MG63 (cell line): ENCODE results near the gene RP9. TPM values are rescaled to one million over a fixed set of nuclear protein-coding genes. Genes with fewer than 3 reads are reported as not detected.

Experiments used
- DNase-seq: peaks from one replicate; pipeline ENCODE4 v3.0.0-alpha.2; 2020
- H3K27me3 ChIP-seq: fragments of 250-450 bp; sonication (Bioruptor Pico); 2 replicates; pipeline ENCODE4 v1.5.1; 2020; ENCODE audit warnings: mild to moderate bottlenecking, moderate library complexity
- H3K36me3 ChIP-seq: fragments of 250-450 bp; sonication (Bioruptor Pico); 2 replicates; pipeline ENCODE4 v1.5.1; 2020; ENCODE audit warnings: mild to moderate bottlenecking, moderate library complexity
- H3K4me3 ChIP-seq: fragments of 250-450 bp; sonication (Bioruptor Pico); 2 replicates; pipeline ENCODE4 v1.5.1; 2020; ENCODE audit warnings: mild to moderate bottlenecking, moderate library complexity
- H3K9me3 ChIP-seq: fragments of 250-450 bp; sonication (Bioruptor Pico); 2 replicates; pipeline ENCODE4 v1.5.1; 2020; ENCODE audit warnings: mild to moderate bottlenecking, moderate library complexity
- total RNA-seq: library from RNA; depleted of rRNA; stranded (reverse); fragments of >200 nt; shearing (Covaris generic); gene quantifications from 2 replicates; pipeline ENCODE4 v1.2.3, GENCODE V29; 2014; ENCODE audit warnings: low replicate concordance; rRNA removed

The RP9 gene
- total RNA-seq, 1 experiment from 2014 or later: 23.3 TPM

GRCh38 chr7:33050535-33051318 lies 58.5 kb downstream of the RP9 start:
- H3K4me3 ChIP-seq: no peak overlapping the region
- no peaks in the 10 kb centered on the region for H3K27me3 ChIP-seq
- H3K36me3 ChIP-seq: 0 out of 2 replicates have a peak, but pooled peaks cover 3% of the 10 kb centered on the region
- no peaks in the 10 kb centered on the region for H3K9me3 ChIP-seq
- DNase-seq: no peak

GRCh38 chr7:33048704-33049103 lies 60.5 kb downstream of the RP9 start:
- no peak overlapping the region for H3K4me3 ChIP-seq
- DNase-seq: no peak
- H3K36me3 ChIP-seq: no peaks in the 10 kb centered on the region
- H3K27me3 ChIP-seq: no peaks in the 10 kb centered on the region
- H3K9me3 ChIP-seq: no peaks in the 10 kb centered on the region

- Histone ChIP-seq H3K36me3 (no peaks in the 10 kb centered on the region), H3K9me3 (no peaks in the 10 kb centered on the region), H3K27me3 (no peaks in the 10 kb centered on the region), H3K4me3 (no peak overlapping the region)
- DNase-seq: no peak
Measured at GRCh38 chr7:33048257-33048656, 60.9 kb downstream of the RP9 start.

GRCh38 chr7:33044986-33045385 lies 64.2 kb downstream of the RP9 start:
- no peaks in the 10 kb centered on the region for H3K36me3 ChIP-seq
- no peaks in the 10 kb centered on the region for H3K9me3 ChIP-seq
- DNase-seq: no peak
- no peaks in the 10 kb centered on the region for H3K27me3 ChIP-seq
- no peak overlapping the region for H3K4me3 ChIP-seq

Other genes starting within 250 kb of the RP9 start
- gene KBTBD2, start 217.6 kb downstream of the RP9 start, total RNA-seq: 23.4 and 34.0 TPM in 2 replicates
- 170 TPM in 2 replicates for gene FKBP9, start 152.0 kb downstream of the RP9 start, total RNA-seq
- 27.8 and 34.2 TPM in 2 replicates for gene NT5C3A, start 46.6 kb downstream of the RP9 start, total RNA-seq
- gene BBS9, start 20.2 kb upstream of the RP9 start, total RNA-seq: 25.7 and 31.4 TPM in 2 replicates